SK-N-SH treated with all-trans-retinoic acid at 6 μM for 48 hours (cell line): ENCODE measurements around the gene RELL2.
A peak's percentile ranks its signal among the peaks of the same experiment; 100 is the strongest.

Experiments
- ATAC-seq: fragments of 200-7000 bp; cut with Tn5 transposase; 3 replicates; pipeline ENCODE4 v1.9.1; 2020; ENCODE audit warnings: mild to moderate bottlenecking, moderate library complexity
- ARNTL ChIP-seq: fragments of 450-650 bp; formaldehyde crosslinking; IDR thresholded peaks from 2 replicates; pipeline ENCODE4 v1.5.0; 2020; ENCODE audit warnings: low read depth, mild to moderate bottlenecking, moderate library complexity, borderline replicate concordance
- BACH2 ChIP-seq: fragments of 250-450 bp; sonication (Bioruptor Pico); IDR thresholded peaks from 2 replicates; pipeline ENCODE4 v1.9.0; 2021; ENCODE audit warnings: mild to moderate bottlenecking, borderline replicate concordance
- CREB5 ChIP-seq: fragments of 250-450 bp; sonication (Bioruptor Pico); IDR thresholded peaks from 2 replicates; pipeline ENCODE4 v1.5.1; 2020; ENCODE audit warnings: low read depth, mild to moderate bottlenecking, moderate library complexity
- CSDC2 ChIP-seq: fragments of 250-450 bp; sonication (Bioruptor Pico); IDR thresholded peaks from 2 replicates; pipeline ENCODE4 v1.5.0; 2020; ENCODE audit warnings: mild to moderate bottlenecking, moderate library complexity
- CSRNP3 ChIP-seq: fragments of 250-450 bp; sonication (Bioruptor Pico); IDR thresholded peaks from 2 replicates; pipeline ENCODE4 v1.5.1; 2021; ENCODE audit warnings: mild to moderate bottlenecking, moderate library complexity
- GLIS3 ChIP-seq: fragments of 250-450 bp; sonication (Bioruptor Pico); IDR thresholded peaks from 2 replicates; pipeline ENCODE4 v1.5.0; 2020; ENCODE audit warnings: mild to moderate bottlenecking, moderate library complexity
- ISL1 ChIP-seq: fragments of 250-450 bp; sonication (Bioruptor Pico); IDR thresholded peaks from 2 replicates; pipeline ENCODE4 v2.1.2; 2022; ENCODE audit warnings: mild to moderate bottlenecking, moderate library complexity
- OSR1 ChIP-seq: fragments of 250-450 bp; sonication (Bioruptor Pico); IDR thresholded peaks from 2 replicates; pipeline ENCODE4 v1.8.0; 2022; ENCODE audit warnings: moderate library complexity, mild to moderate bottlenecking, inconsistent platforms
- PATZ1 ChIP-seq: fragments of 250-450 bp; sonication (Bioruptor Pico); IDR thresholded peaks from 2 replicates; pipeline ENCODE4 v1.8.0; 2020; ENCODE audit warnings: mild to moderate bottlenecking, moderate library complexity, borderline replicate concordance
- POU6F1 ChIP-seq: fragments of 250-450 bp; sonication (Bioruptor Pico); IDR thresholded peaks from 2 replicates; pipeline ENCODE4 v1.8.0; 2021; ENCODE audit warnings: low read depth, mild to moderate bottlenecking, moderate library complexity, borderline replicate concordance
- PPARA ChIP-seq: fragments of 250-450 bp; sonication (Bioruptor Pico); IDR thresholded peaks from 2 replicates; pipeline ENCODE4 v1.5.0; 2020; ENCODE audit warnings: mild to moderate bottlenecking, borderline replicate concordance
- RARB ChIP-seq: fragments of 250-450 bp; sonication (Bioruptor Pico); IDR thresholded peaks from 2 replicates; pipeline ENCODE4 v1.8.0; 2021; ENCODE audit warnings: mild to moderate bottlenecking, moderate library complexity
- SNAI2 ChIP-seq: fragments of 250-450 bp; sonication (Bioruptor Pico); IDR thresholded peaks from 2 replicates; pipeline ENCODE4 v1.5.0; 2020; ENCODE audit warnings: mild to moderate bottlenecking, moderate library complexity
- TCF4 ChIP-seq: fragments of 250-450 bp; sonication (Bioruptor Pico); IDR thresholded peaks from 2 replicates; pipeline ENCODE4 v1.8.0; 2021; ENCODE audit warnings: mild to moderate bottlenecking, moderate library complexity, borderline replicate concordance
- TOX ChIP-seq: fragments of 250-450 bp; sonication (Bioruptor Pico); IDR thresholded peaks from 2 replicates; pipeline ENCODE4 v1.8.0; 2021; ENCODE audit warnings: mild to moderate bottlenecking, moderate library complexity, borderline replicate concordance
- TSHZ2 ChIP-seq: fragments of 250-450 bp; sonication (Bioruptor Pico); IDR thresholded peaks from 2 replicates; pipeline ENCODE4 v1.5.0; 2020; ENCODE audit warnings: mild to moderate bottlenecking, moderate library complexity
- ZC3H10 ChIP-seq: fragments of 250-450 bp; sonication (Bioruptor Pico); IDR thresholded peaks from 2 replicates; pipeline ENCODE4 v1.5.1; 2021; ENCODE audit warnings: mild to moderate bottlenecking, moderate library complexity
- ZFP3 ChIP-seq: fragments of 250-450 bp; sonication (Bioruptor Pico); IDR thresholded peaks from 2 replicates; pipeline ENCODE4 v1.5.0; 2020; ENCODE audit warnings: mild to moderate bottlenecking, moderate library complexity
- ZFP30 ChIP-seq: fragments of 450-650 bp; formaldehyde crosslinking; IDR thresholded peaks from 2 replicates; pipeline ENCODE4 v1.5.0; 2022; ENCODE audit warnings: mild to moderate bottlenecking, moderate library complexity
- ZNF565 ChIP-seq: fragments of 450-650 bp; formaldehyde crosslinking; conservative IDR thresholded peaks from 2 replicates; pipeline ENCODE4 v1.5.0; 2020; ENCODE audit warnings: low read depth, mild to moderate bottlenecking, moderate library complexity
- ZNF70 ChIP-seq: fragments of 450-650 bp; formaldehyde crosslinking; IDR thresholded peaks from 2 replicates; pipeline ENCODE4 v1.5.0; 2020; ENCODE audit warnings: mild to moderate bottlenecking, moderate library complexity

The RELL2 gene

GRCh38 chr5:141681295-141681694 lies 44.5 kb downstream of the RELL2 start:
- peak; percentile 21 for ATAC-seq
- TF ChIP-seq POU6F1 (no peak), TCF4 (CRISPR knock-in tag) (no peak)

- TF ChIP-seq ZC3H10 (CRISPR knock-in tag) (no peak), TSHZ2 (CRISPR knock-in tag) (no peak; the same call in 1 of the 2 replicates), ZFP3 (0 out of 2 replicates have a peak, but pooled peaks have one; percentile 52), ZNF70 (CRISPR knock-in tag) (peak; percentile 31; the same call in 1 of the 2 replicates), GLIS3 (CRISPR knock-in tag) (no peak), TCF4 (CRISPR knock-in tag) (no peak), PPARA (no peak), CSRNP3 (CRISPR knock-in tag) (no peak), ISL1 (CRISPR knock-in tag) (no peak), CSDC2 (CRISPR knock-in tag) (0 out of 2 replicates have a peak, but pooled peaks have one; percentile 59), TOX (CRISPR knock-in tag) (no peak), ZFP30 (CRISPR knock-in tag) (no peak)
- peak; percentile 89 for ATAC-seq
Measured at GRCh38 chr5:141681695-141682641, 45.2 kb downstream of the RELL2 start, which contains the start of gene ARAP3. ARAP3 (minus strand) TSS chr5:141682230; CDS start chr5:141680486, 1,744 bp downstream.

GRCh38 chr5:141683596-141684141 lies 46.9 kb downstream of the RELL2 start:
- no peak for ATAC-seq
- TF ChIP-seq ZC3H10 (CRISPR knock-in tag) (no peak), CSRNP3 (CRISPR knock-in tag) (no peak), ISL1 (CRISPR knock-in tag) (no peak), ZFP3 (no peak), TOX (CRISPR knock-in tag) (no peak), ZNF565 (CRISPR knock-in tag) (no peak), PATZ1 (no peak), ARNTL (CRISPR knock-in tag) (no peak), ZNF70 (CRISPR knock-in tag) (no peak), POU6F1 (no peak), GLIS3 (CRISPR knock-in tag) (no peak), SNAI2 (CRISPR knock-in tag) (no peak), CREB5 (CRISPR knock-in tag) (no peak), RARB (CRISPR knock-in tag) (no peak), TCF4 (CRISPR knock-in tag) (no peak), CSDC2 (CRISPR knock-in tag) (no peak), OSR1 (CRISPR knock-in tag) (no peak), BACH2 (CRISPR knock-in tag) (no peak)
